K562 (cell line): ENCODE results near the gene PGPEP1. TPM values are rescaled to one million over a fixed set of nuclear protein-coding genes. Genes with fewer than 3 reads are reported as not detected.

Source experiments
- MBD2 ChIP-seq: sonication (generic); IDR thresholded peaks from 2 replicates; pipeline ENCODE4 v1.6.1; 2016; ENCODE audit warnings: low read depth, borderline replicate concordance
- MTA3 ChIP-seq: fragments of 450-650 bp; formaldehyde crosslinking; IDR thresholded peaks from 2 replicates; pipeline ENCODE4 v1.6.1; 2017; ENCODE audit warnings: mild to moderate bottlenecking, borderline replicate concordance
- PHB2 ChIP-seq: fragments of 450-650 bp; IDR thresholded peaks from 2 replicates; pipeline ENCODE4 v1.6.1; 2017; ENCODE audit warnings: low read depth
- POLR2H ChIP-seq: IDR thresholded peaks from 2 replicates; pipeline ENCODE4 v1.6.1; 2016; ENCODE audit warnings: missing genetic modification characterization, low read depth, mild to moderate bottlenecking, control low read depth, missing compliant biosample characterization, moderate library complexity
- POU5F1 ChIP-seq: fragments of 150-350 bp; IDR thresholded peaks from 2 replicates; pipeline ENCODE4 v1.6.1; 2014; ENCODE audit warnings: borderline replicate concordance, low read length, low read depth, mild to moderate bottlenecking; ENCODE audit not compliant: partially characterized antibody
- SMAD1 ChIP-seq: fragments of 150-350 bp; IDR thresholded peaks from 2 replicates; pipeline ENCODE4 v1.6.1; 2014; ENCODE audit warnings: low read length, low read depth; ENCODE audit not compliant: partially characterized antibody
- TRIM24 ChIP-seq, 2 experiments: fragments of 450-650 bp; IDR thresholded peaks; 2 replicates each; pipeline ENCODE4 v1.6.1; 2016
- XRCC4 ChIP-seq: IDR thresholded peaks from one replicate; pipeline ENCODE4 v1.6.1; 2011; ENCODE audit not compliant: insufficient read depth, insufficient read length; ENCODE audit errors: extremely low read depth
- ZNF282 ChIP-seq: sonication (generic); formaldehyde crosslinking; IDR thresholded peaks from 2 replicates; pipeline ENCODE4 v1.8.1; 2023; ENCODE audit warnings: missing genetic modification reagents
- ZNF57 ChIP-seq: fragments of 450-650 bp; formaldehyde crosslinking; IDR thresholded peaks from 2 replicates; pipeline ENCODE4 v1.4.0; 2020; ENCODE audit warnings: mild to moderate bottlenecking, moderate library complexity
- polyA plus RNA-seq, 8 experiments: library from polyadenylated mRNA; depleted of rRNA in 4 of 8; stranded (reverse) in 5 of 8; unstranded in 3 of 8; fragments of >200 nt; fragmentation: Nextera tagmentation in 2 of 8; fragmentation: Illumina TruSeq in 1 of 8; extraction: Ambion mirVana in 2 of 8; extraction: Trizol in 1 of 8; gene quantifications; 2 replicates each; pipeline versions ENCODE4 v1.2.1 to v1.2.3, GENCODE V29; 2011 to 2014; ENCODE audit warnings: inconsistent platforms in 1 of 8, missing spikeins in 1 of 8
- total RNA-seq, 7 experiments: library from RNA; depleted of rRNA in 6 of 7; stranded (reverse); fragments of >200 nt in 6 of 7; fragmentation: Illumina TruSeq in 2 of 7; extraction: Trizol in 2 of 7; gene quantifications; 2 replicates each; pipeline versions ENCODE4 v1.2.1 to v1.2.3, GENCODE V29; 2011 to 2021; ENCODE audit warnings: low replicate concordance in 1 of 7
- TF ChIP-seq, protein P1 (sequence below): sonication (generic); formaldehyde crosslinking; IDR thresholded peaks from 2 replicates; pipeline ENCODE4 v1.8.0; 2023; ENCODE audit warnings: mild to moderate bottlenecking, missing genetic modification reagents
- TF ChIP-seq, protein P2 (sequence below): fragments of 250-450 bp; sonication (Bioruptor Pico); IDR thresholded peaks from 2 replicates; pipeline ENCODE4 v1.8.0; 2021; ENCODE audit warnings: moderate library complexity, mild to moderate bottlenecking, inconsistent platforms
- TF ChIP-seq, protein P3 (sequence below): sonication (generic); formaldehyde crosslinking; IDR thresholded peaks from 2 replicates; pipeline ENCODE4 v1.8.1; 2023; ENCODE audit warnings: mild to moderate bottlenecking, missing genetic modification reagents
- TF ChIP-seq, protein P4 (sequence below): fragments of 250-450 bp; sonication (Bioruptor Pico); IDR thresholded peaks from 2 replicates; pipeline ENCODE4 v1.4.0; 2020; ENCODE audit warnings: mild to moderate bottlenecking, moderate library complexity
- TF ChIP-seq, protein P5 (sequence below): fragments of 450-650 bp; IDR thresholded peaks from 2 replicates; pipeline ENCODE4 v1.6.1; 2017; ENCODE audit warnings: mild to moderate bottlenecking, moderate library complexity

PGPEP1 gene
- total and polyA plus RNA-seq, 9 of the 15 experiments (the other 6 are each of a cell fraction or from before 2014, with no cell fraction given): 10.0 to 69.6 (median 33.5) TPM

DNA sequence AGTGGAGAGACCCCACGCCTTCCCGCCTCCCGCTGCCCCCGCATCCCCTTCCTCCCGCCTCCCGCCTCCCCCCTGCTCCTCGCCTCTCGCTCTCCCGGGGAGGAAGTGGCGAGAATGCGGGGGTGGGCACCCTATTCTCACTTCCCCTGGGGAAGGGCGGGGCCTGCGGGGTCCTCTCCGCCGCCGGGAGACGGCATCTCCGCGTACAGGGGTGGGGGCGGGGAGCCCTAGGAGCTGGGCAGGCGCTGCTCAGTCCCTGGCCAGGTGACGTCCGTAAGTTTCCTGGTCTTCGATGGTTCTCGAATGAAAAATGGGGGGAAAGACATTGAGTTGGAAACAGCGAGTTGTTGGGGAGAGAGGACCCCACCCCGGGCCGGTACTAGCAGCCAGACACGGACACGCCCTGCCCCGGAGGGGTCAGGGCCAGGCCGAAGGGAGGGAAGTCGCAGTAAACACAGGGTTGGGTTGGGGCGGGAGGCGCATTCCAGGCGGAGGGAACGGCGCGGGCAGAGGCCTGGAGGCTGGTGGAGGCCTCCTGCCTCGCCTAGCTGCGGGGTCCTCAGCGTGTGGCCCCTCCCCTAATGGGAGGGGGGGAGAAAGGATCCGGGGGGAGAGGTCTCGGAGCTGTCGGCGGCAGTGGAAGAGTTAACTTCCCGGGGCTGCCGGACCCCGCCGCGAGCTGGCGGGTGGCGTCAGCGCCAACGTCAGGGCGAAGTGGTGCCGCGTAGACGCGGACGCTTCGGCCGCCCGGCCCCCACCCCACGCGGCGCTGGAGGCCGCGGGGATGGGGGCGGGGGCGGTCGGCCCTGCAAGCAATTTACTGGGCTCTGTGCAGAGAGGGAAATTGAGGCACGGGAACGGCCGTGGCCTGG, 48.6 kb upstream of the PGPEP1 start (continued):
- TF ChIP-seq, protein P1, sequence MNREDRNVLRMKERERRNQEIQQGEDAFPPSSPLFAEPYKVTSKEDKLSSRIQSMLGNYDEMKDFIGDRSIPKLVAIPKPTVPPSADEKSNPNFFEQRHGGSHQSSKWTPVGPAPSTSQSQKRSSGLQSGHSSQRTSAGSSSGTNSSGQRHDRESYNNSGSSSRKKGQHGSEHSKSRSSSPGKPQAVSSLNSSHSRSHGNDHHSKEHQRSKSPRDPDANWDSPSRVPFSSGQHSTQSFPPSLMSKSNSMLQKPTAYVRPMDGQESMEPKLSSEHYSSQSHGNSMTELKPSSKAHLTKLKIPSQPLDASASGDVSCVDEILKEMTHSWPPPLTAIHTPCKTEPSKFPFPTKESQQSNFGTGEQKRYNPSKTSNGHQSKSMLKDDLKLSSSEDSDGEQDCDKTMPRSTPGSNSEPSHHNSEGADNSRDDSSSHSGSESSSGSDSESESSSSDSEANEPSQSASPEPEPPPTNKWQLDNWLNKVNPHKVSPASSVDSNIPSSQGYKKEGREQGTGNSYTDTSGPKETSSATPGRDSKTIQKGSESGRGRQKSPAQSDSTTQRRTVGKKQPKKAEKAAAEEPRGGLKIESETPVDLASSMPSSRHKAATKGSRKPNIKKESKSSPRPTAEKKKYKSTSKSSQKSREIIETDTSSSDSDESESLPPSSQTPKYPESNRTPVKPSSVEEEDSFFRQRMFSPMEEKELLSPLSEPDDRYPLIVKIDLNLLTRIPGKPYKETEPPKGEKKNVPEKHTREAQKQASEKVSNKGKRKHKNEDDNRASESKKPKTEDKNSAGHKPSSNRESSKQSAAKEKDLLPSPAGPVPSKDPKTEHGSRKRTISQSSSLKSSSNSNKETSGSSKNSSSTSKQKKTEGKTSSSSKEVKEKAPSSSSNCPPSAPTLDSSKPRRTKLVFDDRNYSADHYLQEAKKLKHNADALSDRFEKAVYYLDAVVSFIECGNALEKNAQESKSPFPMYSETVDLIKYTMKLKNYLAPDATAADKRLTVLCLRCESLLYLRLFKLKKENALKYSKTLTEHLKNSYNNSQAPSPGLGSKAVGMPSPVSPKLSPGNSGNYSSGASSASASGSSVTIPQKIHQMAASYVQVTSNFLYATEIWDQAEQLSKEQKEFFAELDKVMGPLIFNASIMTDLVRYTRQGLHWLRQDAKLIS (CRISPR knock-in tag): peak; percentile 81; the same call in 1 of the 2 replicates
- TF ChIP-seq, protein P2, sequence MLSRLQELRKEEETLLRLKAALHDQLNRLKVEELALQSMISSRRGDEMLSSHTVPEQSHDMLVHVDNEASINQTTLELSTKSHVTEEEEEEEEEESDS (CRISPR knock-in tag): no peak
- TF ChIP-seq, protein P3, sequence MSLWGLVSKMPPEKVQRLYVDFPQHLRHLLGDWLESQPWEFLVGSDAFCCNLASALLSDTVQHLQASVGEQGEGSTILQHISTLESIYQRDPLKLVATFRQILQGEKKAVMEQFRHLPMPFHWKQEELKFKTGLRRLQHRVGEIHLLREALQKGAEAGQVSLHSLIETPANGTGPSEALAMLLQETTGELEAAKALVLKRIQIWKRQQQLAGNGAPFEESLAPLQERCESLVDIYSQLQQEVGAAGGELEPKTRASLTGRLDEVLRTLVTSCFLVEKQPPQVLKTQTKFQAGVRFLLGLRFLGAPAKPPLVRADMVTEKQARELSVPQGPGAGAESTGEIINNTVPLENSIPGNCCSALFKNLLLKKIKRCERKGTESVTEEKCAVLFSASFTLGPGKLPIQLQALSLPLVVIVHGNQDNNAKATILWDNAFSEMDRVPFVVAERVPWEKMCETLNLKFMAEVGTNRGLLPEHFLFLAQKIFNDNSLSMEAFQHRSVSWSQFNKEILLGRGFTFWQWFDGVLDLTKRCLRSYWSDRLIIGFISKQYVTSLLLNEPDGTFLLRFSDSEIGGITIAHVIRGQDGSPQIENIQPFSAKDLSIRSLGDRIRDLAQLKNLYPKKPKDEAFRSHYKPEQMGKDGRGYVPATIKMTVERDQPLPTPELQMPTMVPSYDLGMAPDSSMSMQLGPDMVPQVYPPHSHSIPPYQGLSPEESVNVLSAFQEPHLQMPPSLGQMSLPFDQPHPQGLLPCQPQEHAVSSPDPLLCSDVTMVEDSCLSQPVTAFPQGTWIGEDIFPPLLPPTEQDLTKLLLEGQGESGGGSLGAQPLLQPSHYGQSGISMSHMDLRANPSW (CRISPR knock-in tag): no peak
- peak; percentile 82; the same call in 1 of the 2 replicates for TF ChIP-seq MTA3
- TF ChIP-seq, protein P4, sequence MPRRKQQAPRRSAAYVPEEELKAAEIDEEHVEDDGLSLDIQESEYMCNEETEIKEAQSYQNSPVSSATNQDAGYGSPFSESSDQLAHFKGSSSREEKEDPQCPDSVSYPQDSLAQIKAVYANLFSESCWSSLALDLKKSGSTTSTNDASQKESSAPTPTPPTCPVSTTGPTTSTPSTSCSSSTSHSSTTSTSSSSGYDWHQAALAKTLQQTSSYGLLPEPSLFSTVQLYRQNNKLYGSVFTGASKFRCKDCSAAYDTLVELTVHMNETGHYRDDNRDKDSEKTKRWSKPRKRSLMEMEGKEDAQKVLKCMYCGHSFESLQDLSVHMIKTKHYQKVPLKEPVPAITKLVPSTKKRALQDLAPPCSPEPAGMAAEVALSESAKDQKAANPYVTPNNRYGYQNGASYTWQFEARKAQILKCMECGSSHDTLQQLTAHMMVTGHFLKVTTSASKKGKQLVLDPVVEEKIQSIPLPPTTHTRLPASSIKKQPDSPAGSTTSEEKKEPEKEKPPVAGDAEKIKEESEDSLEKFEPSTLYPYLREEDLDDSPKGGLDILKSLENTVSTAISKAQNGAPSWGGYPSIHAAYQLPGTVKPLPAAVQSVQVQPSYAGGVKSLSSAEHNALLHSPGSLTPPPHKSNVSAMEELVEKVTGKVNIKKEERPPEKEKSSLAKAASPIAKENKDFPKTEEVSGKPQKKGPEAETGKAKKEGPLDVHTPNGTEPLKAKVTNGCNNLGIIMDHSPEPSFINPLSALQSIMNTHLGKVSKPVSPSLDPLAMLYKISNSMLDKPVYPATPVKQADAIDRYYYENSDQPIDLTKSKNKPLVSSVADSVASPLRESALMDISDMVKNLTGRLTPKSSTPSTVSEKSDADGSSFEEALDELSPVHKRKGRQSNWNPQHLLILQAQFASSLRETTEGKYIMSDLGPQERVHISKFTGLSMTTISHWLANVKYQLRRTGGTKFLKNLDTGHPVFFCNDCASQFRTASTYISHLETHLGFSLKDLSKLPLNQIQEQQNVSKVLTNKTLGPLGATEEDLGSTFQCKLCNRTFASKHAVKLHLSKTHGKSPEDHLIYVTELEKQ: no peak
- TF ChIP-seq ZNF57 (CRISPR knock-in tag): no peak
- TF ChIP-seq ZNF282 (CRISPR knock-in tag): no peak
- no peak for TF ChIP-seq XRCC4
- no peak for TF ChIP-seq PHB2
- peak; percentile 19 for TF ChIP-seq SMAD1
- no peak for TF ChIP-seq POU5F1
- 0 out of 4 replicates have a peak, but pooled peaks of 1 of the 2 experiments have one; percentile 30 for TF ChIP-seq TRIM24 (IDR thresholded peaks at IDR 0.05)
- peak; percentile 78 for TF ChIP-seq POLR2H (tag)
- 0 out of 2 replicates have a peak, but pooled peaks have one; percentile 36 for TF ChIP-seq MBD2
- TF ChIP-seq, protein P5, sequence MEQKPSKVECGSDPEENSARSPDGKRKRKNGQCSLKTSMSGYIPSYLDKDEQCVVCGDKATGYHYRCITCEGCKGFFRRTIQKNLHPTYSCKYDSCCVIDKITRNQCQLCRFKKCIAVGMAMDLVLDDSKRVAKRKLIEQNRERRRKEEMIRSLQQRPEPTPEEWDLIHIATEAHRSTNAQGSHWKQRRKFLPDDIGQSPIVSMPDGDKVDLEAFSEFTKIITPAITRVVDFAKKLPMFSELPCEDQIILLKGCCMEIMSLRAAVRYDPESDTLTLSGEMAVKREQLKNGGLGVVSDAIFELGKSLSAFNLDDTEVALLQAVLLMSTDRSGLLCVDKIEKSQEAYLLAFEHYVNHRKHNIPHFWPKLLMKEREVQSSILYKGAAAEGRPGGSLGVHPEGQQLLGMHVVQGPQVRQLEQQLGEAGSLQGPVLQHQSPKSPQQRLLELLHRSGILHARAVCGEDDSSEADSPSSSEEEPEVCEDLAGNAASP: no peak
